Measurements from ENCODE around the gene EDN2. TPM values are rescaled to one million over a fixed set of nuclear protein-coding genes. Genes with fewer than 3 reads are reported as not detected.

EDN2 gene
- polyA plus RNA-seq, 1 donor from 2014 or later, result not detected

DNA sequence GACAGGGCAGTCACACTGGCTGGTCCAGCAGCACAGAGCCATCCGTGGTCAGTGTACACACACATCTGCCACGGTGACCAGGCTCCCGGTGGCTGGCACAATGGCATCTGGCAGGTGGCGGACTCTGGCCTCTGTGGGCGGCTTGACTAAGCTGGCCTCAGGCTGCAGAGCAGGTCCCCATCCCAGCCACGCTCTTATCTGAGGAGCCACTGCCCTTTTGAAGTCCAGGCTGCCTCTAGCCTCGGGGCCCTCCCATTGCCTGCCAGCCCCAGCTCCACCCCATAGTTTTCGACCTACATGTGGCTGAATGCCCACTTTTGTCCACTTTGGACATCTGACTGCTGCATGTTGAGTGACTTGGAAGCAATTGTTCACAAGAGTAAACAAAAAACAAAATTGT is 29.9 kb upstream of the EDN2 start:
- H3K9me3 ChIP-seq (ENCODE audit: low read length), result no peaks in the 10 kb centered on the region
- H3K36me3 ChIP-seq (ENCODE audit: insufficient read depth, low read length), result no peaks in the 10 kb centered on the region
- no peaks in the 10 kb centered on the region for H3K27me3 ChIP-seq (ENCODE audit: insufficient read depth, low read depth, low read length)
- no peak overlapping the region for H3K4me2 ChIP-seq (ENCODE audit: low read length)
- no peaks in the 10 kb centered on the region for H4K20me1 ChIP-seq (ENCODE audit: insufficient read depth)
- H3K4me3 ChIP-seq (ENCODE audit: low read length), result no peak overlapping the region
- no peaks in the 10 kb centered on the region for H3F3A ChIP-seq (ENCODE audit: insufficient read depth, low read length, poor library complexity, severe bottlenecking)
- TF ChIP-seq EP300 (conservative IDR thresholded peaks at IDR 0.05; ENCODE audit: poor library complexity, severe bottlenecking) (no peak), RAD21 (conservative IDR thresholded peaks at IDR 0.05) (no peak), MXI1 (conservative IDR thresholded peaks at IDR 0.05; ENCODE audit: poor library complexity, severe bottlenecking) (no peak), SMC3 (conservative IDR thresholded peaks at IDR 0.05; ENCODE audit: poor library complexity) (no peak), TAF1 (IDR thresholded peaks at IDR 0.05; ENCODE audit: low read depth) (no peak), POLR2AphosphoS5 (IDR thresholded peaks at IDR 0.05) (no peak), EZH2 (IDR thresholded peaks at IDR 0.05; ENCODE audit: borderline replicate concordance, insufficient read depth, low read length, poor library complexity, severe bottlenecking) (no peak), REST (IDR thresholded peaks at IDR 0.05; ENCODE audit: borderline replicate concordance) (no peak)
- TF ChIP-seq, protein P1, sequence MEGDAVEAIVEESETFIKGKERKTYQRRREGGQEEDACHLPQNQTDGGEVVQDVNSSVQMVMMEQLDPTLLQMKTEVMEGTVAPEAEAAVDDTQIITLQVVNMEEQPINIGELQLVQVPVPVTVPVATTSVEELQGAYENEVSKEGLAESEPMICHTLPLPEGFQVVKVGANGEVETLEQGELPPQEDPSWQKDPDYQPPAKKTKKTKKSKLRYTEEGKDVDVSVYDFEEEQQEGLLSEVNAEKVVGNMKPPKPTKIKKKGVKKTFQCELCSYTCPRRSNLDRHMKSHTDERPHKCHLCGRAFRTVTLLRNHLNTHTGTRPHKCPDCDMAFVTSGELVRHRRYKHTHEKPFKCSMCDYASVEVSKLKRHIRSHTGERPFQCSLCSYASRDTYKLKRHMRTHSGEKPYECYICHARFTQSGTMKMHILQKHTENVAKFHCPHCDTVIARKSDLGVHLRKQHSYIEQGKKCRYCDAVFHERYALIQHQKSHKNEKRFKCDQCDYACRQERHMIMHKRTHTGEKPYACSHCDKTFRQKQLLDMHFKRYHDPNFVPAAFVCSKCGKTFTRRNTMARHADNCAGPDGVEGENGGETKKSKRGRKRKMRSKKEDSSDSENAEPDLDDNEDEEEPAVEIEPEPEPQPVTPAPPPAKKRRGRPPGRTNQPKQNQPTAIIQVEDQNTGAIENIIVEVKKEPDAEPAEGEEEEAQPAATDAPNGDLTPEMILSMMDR (IDR thresholded peaks at IDR 0.05; ENCODE audit: poor library complexity, severe bottlenecking), result no peak
- H3K79me2 ChIP-seq (replicated peaks; ENCODE audit: insufficient read depth, low read length), result no peaks in the 10 kb centered on the region
- no peaks in the 10 kb centered on the region for H3K9me2 ChIP-seq (ENCODE audit: insufficient read depth, low read length)
- no peak overlapping the region for H2AFZ ChIP-seq (ENCODE audit: low read depth, low read length)
- H3K27ac ChIP-seq (ENCODE audit: low read length), result no peak overlapping the region
- H3K9ac ChIP-seq (ENCODE audit: low read length), result no peak overlapping the region

DNA sequence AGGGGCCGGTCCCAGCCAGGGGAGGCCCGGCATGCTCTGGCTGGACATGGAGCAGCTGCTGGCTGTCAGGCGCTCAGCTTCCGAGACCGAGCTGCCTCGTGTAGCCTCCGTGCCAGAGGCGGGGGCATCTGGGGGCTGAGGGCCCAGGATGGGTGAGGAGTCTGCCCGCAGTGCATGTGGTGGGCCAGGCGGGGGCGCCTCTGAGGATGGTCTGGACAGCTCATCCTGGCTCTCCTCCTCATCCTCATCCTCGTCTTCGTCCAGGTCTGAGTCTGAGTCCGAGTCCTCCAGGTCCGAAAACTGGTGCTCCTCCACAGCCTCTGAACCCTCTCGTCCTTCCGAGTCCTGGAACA is 28.9 kb upstream of the EDN2 start:
- no peaks in the 10 kb centered on the region for H3K9me3 ChIP-seq (ENCODE audit: low read length)
- no peak overlapping the region for H2AFZ ChIP-seq (ENCODE audit: low read depth, low read length)
- H3K36me3 ChIP-seq (ENCODE audit: insufficient read depth, low read length), result no peaks in the 10 kb centered on the region
- no peak overlapping the region for H3K27ac ChIP-seq (ENCODE audit: low read length)
- no peak for TF ChIP-seq EZH2 (IDR thresholded peaks at IDR 0.05; ENCODE audit: borderline replicate concordance, insufficient read depth, low read length, poor library complexity, severe bottlenecking)
- TF ChIP-seq REST (IDR thresholded peaks at IDR 0.05; ENCODE audit: borderline replicate concordance), result no peak
- no peak for TF ChIP-seq RAD21 (conservative IDR thresholded peaks at IDR 0.05)
- TF ChIP-seq MXI1 (conservative IDR thresholded peaks at IDR 0.05; ENCODE audit: poor library complexity, severe bottlenecking), result no peak
- no peak for TF ChIP-seq EP300 (conservative IDR thresholded peaks at IDR 0.05; ENCODE audit: poor library complexity, severe bottlenecking)
- no peak for TF ChIP-seq SMC3 (conservative IDR thresholded peaks at IDR 0.05; ENCODE audit: poor library complexity)
- TF ChIP-seq, protein P1 (IDR thresholded peaks at IDR 0.05; ENCODE audit: poor library complexity, severe bottlenecking), result no peak
- no peak for TF ChIP-seq TAF1 (IDR thresholded peaks at IDR 0.05; ENCODE audit: low read depth)
- no peaks in the 10 kb centered on the region for H4K20me1 ChIP-seq (ENCODE audit: insufficient read depth)
- H3K27me3 ChIP-seq (ENCODE audit: insufficient read depth, low read depth, low read length), result no peaks in the 10 kb centered on the region
- no peak overlapping the region for H3K9ac ChIP-seq (ENCODE audit: low read length)
- no peaks in the 10 kb centered on the region for H3K9me2 ChIP-seq (ENCODE audit: insufficient read depth, low read length)
- no peak overlapping the region for H3K4me2 ChIP-seq (ENCODE audit: low read length)
- no peaks in the 10 kb centered on the region for H3K79me2 ChIP-seq (replicated peaks; ENCODE audit: insufficient read depth, low read length)
- no peak overlapping the region for H3K4me3 ChIP-seq (ENCODE audit: low read length)
- H3F3A ChIP-seq (ENCODE audit: insufficient read depth, low read length, poor library complexity, severe bottlenecking), result no peaks in the 10 kb centered on the region
